NCI-H526 (cell line): ENCODE measurements around the gene FBN1.

ENCODE experiments used
- DNase-seq, 2 experiments: peaks; one replicate each; lab custom pipeline; 2025; lab: John Stamatoyannopoulos, UW

The FBN1 gene

DNA sequence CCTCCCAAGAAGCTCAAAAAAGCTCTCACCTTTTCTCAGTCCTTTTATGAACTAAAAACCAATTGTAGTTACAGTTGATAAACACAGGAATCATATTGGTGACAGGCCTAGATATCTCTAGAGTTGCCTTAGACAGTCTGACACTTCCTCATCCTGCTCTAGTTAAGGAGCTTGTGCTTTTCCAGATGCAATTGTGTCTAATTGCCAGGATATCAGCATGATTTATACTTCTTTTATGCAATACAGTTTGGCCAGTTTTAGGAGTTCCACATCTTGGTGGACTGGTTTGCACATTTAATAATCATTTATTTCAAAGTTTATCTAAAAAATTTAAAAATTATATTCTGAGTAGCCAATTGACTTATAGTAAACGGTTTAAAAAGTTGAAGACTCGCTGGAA lies 218.6 kb downstream of the FBN1 start:
- no peak for DNase-seq

DNA sequence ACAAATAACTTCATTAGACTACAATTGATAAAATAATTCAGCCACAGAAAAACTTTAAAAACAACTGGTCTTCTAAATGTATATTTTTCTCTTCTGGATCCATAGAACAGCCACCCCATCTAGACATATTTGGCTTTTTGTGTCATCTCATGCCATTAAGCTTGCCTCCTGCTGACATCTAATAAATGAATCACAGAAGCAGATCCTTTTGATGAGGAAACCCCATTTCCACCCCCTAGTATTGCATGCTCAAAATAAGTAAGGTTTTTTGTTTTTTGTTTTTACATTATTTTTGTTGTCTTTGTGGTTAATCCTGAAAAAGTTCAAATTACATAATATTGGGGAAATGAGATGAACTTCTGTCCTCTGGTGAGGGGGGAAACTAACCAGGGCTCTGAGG lies 219.5 kb downstream of the FBN1 start:
- no peak for DNase-seq

GRCh38 chr15:48425051-48425450 lies 220.5 kb downstream of the FBN1 start:
- no peak for DNase-seq

DNA sequence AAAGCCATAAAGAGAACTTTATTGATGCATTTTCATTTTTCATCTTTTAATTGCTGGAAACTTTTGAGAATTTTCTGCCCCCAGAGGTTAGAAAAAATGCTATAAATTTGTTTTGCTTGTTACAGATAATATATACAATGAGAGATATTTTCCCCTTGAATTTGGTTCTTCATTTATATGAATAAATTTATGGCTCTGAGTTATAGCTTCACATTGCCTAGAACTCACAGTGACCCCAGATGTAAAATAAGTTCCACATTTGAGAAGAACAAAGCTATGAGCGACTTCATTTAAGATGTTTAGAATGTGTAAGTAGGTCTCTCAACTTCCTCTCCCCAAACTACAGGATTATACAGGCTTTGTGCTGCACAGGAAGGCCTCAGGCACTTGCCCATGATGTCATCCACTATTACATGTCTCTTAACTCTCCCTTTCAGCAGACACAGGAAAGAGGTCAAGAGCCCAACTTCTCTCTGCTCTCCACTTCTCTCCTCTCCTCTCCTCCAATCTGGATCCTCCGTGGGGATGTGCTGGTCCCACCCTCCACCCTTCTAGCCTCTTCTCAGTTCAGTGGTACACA lies 221.5 kb downstream of the FBN1 start:
- DNase-seq, result no peak

DNA sequence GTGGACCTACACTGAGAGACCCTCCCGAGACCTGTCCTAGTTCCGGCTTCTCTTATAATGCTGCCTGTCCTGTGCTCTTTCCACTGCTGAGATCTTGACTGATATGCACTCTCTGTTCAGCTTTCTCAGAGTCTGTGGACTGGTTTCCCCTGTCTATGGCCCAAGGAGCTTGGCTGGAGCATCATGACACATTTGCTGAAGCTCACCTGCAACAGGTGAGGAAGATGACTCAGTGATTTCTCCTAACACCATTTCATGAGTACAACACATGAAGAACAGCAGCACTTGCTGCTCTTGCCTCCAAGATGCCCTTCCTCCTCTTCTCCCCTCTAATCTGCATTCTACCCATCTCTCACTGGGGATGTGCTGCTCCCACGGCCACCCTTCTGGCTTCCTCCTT lies 222.2 kb downstream of the FBN1 start:
- no peak for DNase-seq

- no peak for DNase-seq
Measured at GRCh38 chr15:48422401-48422800, 223.1 kb downstream of the FBN1 start.

DNA sequence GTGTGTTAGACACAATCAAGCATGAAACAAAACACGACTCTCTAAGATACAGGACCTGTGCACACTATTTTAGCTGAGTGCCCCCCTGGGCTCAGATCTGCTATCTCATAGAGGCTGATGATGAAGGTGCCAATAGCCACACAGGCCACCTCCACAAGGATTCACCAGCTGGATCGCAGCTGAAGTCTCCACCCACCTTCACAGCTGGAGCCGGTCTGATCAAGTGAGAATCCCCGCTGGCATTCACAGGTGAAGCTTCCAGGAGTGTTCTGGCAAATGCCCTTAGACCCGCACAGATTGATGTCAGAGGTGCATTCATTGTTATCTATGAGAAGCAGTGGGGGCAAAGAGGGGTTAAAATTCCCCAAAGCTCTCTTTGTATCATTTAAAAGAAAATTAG lies 224.1 kb downstream of the FBN1 start:
- no peak for DNase-seq

- DNase-seq, result no peak
Measured at GRCh38 chr15:48419896-48420295, 225.6 kb downstream of the FBN1 start.

DNA sequence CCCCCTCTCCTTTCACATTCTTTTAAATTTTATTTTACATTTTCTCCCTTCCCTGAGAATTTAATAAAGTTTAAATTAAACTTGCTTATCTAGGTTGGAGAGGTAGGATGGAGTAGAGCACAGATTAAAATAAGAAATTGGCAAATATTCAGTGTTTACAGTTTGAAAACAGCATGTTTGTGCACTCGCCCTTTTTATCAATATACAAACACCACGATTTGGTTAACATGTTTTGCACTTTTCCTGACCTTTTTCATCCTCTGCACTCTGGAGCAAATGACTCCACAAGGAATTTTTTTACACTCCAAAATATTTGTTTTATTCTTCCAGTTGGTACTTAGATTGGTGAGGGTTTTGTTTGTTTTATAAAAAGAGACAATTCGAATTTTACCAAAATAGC lies 227.2 kb downstream of the FBN1 start:
- no peak for DNase-seq

DNA sequence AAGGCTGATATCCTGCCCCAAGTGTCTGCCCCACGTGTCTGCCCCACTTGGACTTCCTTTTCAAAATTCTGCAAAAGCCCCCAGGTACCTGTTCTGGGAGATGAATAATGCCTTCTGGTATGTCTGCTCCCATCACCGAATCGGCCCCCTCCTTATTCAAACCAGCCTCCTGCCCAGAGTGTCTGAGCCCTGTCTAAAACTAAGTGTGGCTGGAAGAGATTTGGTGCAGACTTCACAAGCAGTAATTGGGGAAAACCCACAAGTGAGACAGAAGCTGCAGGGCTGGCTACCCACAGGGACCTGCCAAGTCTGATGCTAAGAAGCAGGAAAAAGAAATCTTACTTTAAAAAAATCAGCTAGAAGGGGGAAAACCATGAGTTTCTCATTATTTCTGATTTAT lies 229.2 kb downstream of the FBN1 start:
- no peak for DNase-seq

- no peak for DNase-seq
Measured at GRCh38 chr15:48415036-48415886, 230.2 kb downstream of the FBN1 start.

- DNase-seq, result no peak
Measured at GRCh38 chr15:48414015-48414414, 231.5 kb downstream of the FBN1 start.

DNA sequence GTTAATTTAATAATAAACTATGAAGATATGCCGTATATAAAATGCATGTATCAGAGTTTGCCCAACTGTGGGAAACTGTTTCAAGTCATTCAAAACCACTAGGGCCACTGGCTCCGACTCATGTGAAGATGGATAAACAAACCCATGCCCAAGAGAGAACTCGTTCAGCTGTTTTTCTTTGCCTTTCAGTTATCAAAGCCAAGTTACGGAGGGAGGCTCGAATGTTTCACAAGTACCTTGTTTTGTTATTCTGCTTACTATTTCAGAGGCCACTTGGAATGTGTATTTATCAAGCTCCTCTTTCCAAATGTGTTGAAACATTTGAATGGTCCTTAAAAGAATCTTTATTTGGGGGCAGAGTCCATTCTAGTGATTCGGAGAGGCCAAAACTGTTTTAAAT lies 232.2 kb downstream of the FBN1 start:
- DNase-seq, result no peak

GRCh38 chr15:48411971-48412591 lies 233.4 kb downstream of the FBN1 start:
- no peak for DNase-seq

- DNase-seq, result no peak
Measured at GRCh38 chr15:48409623-48410022, 235.9 kb downstream of the FBN1 start.

DNA sequence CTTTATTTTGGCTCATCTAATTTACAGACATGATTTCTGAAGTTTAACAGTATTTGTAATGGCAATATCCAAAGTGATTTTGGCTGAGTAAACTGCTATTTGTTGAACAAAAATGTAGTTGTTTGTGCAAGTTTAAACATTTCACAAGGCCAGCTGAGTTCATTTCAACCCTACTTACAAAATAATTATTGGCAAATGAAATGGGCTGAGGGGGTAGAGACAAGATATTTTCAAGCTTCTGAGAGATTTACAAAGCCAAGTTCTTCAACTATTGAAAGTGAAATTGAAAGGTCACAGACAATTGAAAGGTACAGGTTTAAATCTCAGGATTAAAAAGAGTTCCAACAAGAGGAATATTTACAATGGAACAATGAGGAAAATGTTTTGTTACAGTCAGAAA lies 237.2 kb downstream of the FBN1 start:
- no peak for DNase-seq

DNA sequence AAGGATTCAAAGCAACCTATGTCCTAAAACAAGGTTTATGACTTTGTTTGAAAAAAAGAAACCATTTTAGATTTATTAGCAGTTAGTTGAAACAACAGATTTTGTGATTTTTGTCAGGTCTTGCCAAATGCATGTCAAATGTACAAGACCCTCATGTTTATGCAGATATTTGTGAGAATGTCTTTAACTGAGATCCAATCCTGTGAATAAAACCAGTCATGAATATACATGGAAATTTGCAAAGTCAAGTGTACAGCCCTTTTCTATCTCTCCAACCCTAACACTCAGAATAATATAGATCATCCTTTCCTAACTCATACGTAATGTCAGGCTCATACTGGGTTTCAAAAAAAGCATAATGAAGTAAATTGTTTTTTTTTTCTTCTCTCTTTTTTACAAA lies 237.9 kb downstream of the FBN1 start:
- DNase-seq, result peak in 1 of 2 experiments; percentile 2

DNA sequence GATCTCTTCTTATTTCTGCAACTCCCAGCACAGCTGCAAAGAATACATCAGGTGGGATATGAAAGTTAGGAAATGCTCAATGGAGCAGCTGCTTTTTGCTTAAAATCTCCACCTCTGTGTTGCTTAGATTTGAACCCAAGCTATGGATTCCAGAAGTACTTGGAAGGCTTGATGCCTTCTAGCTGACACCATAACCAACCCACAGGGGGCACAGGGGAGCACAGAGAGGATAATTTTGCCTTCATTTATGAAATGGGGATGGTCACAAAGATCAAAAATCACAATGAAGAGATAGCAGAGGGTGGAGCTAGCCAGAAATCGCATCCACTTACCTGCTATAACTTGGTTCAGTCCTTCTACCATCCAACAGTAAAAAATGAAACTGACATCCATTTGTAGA lies 238.6 kb downstream of the FBN1 start:
- peak in 1 of 2 experiments; percentile 4 for DNase-seq

DNA sequence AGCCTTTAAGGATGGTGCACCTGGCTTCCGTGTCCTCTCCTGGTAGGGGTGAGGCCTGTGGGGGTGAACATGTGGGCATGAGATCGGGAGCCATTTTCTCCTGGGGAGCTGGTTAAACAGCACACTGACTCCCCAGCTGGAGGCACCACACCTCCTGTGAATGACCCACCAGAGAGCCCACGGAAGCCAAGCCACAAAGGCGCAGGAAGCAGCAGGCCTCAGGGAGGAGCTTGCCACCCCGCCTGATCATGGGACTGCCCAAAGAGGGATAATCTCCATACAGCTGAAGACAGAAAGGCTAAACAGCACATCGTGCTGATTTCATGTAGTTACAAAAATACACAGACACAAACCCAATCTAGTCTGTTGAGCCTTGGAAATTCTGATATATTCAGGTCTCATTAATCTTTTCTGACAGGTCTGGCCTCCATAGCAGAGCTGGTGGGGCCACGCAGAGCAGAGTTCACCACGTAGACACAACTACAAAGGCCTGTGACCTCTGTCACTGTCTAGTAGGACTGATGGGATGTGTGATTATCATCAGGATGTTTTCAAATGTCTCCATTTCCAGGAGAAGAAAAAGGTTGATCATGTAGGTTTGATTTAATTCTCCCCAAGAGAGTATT lies 239.1 kb downstream of the FBN1 start:
- DNase-seq, result no peak

GRCh38 chr15:48402427-48403177 lies 242.9 kb downstream of the FBN1 start:
- DNase-seq, result no peak

GRCh38 chr15:48400086-48400485 lies 245.4 kb downstream of the FBN1 start:
- DNase-seq, result no peak

DNA sequence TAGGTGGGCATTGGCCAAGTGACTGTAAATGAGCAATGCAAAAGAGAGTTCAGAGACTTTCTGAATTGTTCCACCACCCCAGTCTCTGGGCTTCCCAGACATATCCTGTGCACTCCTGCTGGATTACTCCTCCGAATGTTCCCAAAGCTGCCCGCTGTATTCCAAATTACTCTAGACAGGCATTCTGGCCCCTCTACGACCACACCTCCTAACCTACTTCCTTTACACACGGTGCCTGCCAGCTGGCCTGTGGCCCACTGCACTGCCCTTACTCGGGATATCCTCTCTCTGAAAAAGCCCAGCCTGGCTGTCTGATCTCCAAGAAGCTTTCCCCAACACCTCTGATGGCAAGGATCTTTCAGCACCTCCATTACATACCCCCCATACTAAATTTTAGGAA lies 247.7 kb downstream of the FBN1 start:
- DNase-seq, result no peak
